ENCODE measurements around the gene IL17RB.

IL17RB gene

GRCh38 chr3:53813229-53813628, 33.1 kb upstream of the IL17RB start:
- DNase-seq = no peak

- DNase-seq = no peak
These were observed 32.5 kb upstream of the IL17RB start for GRCh38 chr3:53813876-53814275.

GRCh38 chr3:53815067-53815466, 31.3 kb upstream of the IL17RB start:
- DNase-seq = no peak

DNA sequence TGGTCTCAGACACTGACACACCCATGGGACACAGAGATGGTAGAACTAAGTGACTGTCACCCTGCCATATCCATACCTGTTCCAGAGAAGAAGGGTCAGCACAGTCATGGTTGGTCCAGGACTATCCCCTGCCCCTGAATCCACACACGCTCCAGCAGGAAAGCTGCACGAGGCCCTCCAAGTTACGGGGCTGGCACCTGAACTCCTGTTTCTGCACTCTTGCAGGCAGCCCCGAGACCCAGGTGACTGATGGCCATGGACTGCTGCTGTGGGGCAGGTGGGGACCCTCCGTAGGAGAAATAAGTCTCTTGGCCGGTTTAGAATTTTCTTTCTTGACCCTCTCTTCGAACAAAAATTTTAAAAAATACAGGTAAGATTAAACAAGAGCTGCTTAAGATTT, 30.7 kb upstream of the IL17RB start:
- DNase-seq = no peak

GRCh38 chr3:53816425-53816824, 29.9 kb upstream of the IL17RB start:
- DNase-seq = no peak

DNA sequence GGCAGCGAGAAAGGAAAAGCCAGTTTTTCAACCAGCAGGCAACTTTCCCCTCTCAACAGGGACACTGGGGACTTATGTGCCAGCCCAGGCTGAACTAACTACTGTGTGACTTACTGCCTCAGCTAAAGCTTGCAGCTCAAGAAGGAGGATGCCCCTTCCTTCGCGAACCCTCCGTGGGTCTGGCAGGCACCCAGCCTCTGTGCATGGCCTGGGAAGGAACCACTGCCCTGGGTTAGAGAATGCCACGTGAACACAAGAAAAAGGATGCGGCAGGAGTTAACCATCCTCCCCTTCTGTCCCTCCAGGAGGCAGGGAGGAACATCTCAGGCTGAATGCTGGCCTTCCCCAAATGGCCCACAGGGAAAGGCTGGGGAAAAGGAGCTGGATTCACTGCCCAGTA, 29.2 kb upstream of the IL17RB start:
- no peak for DNase-seq

DNA sequence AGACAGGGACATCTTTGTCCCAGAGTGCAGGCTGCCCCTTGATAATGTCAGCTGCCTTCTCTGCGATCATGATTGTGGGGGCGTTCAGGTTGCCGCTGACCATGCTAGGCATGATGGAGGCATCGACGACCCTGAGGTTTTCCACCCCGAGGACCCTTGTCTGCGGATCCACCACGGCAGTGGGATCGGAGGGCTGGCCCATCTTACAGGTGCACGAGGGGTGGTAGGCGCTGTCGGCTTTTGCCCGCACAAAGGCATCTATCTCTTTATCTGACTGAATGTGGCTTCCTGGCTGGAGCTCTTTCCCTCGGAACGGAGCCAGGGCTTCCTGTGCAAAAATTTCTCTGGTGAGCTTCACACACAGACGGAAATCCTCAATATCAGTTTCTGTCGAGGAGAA, 28.6 kb upstream of the IL17RB start:
- no peak for DNase-seq

- DNase-seq = no peak
These were observed 27.9 kb upstream of the IL17RB start for GRCh38 chr3:53818221-53819162.

- no peak for DNase-seq
These were observed 27.1 kb upstream of the IL17RB start for GRCh38 chr3:53819163-53819868.

- DNase-seq = no peak
These were observed 26.3 kb upstream of the IL17RB start for GRCh38 chr3:53820084-53820483.

- DNase-seq = no peak
These were observed 25.4 kb upstream of the IL17RB start for GRCh38 chr3:53820756-53821580.

GRCh38 chr3:53821631-53822121, 24.7 kb upstream of the IL17RB start:
- DNase-seq = no peak

GRCh38 chr3:53822331-53822741, 24.0 kb upstream of the IL17RB start:
- no peak for DNase-seq

GRCh38 chr3:53823026-53823955, 23.1 kb upstream of the IL17RB start:
- no peak for DNase-seq

GRCh38 chr3:53823956-53824657, 22.3 kb upstream of the IL17RB start:
- DNase-seq = no peak

DNA sequence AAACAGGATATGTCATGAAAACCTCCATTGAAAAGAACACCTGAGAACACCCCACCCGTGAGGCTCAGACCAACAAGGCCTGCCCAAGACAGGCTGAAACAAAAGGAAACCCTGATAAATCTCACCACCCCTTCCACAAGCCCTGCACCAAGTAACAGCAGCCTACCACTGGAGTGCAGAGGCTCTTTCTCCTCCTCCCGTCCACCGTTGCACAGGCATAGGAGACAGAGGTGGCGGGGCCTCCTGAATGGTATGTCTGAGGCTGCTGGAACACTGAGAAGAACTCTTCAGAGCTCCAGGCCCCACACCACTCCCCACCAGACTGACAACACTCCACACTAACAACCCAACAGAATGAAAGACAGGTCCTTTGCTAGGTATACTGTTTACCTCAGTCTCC, 21.6 kb upstream of the IL17RB start:
- no peak for DNase-seq

GRCh38 chr3:53826048-53826447, 20.3 kb upstream of the IL17RB start:
- DNase-seq = no peak

- DNase-seq = no peak
These were observed 17.8 kb upstream of the IL17RB start for GRCh38 chr3:53828581-53828980.

GRCh38 chr3:53829605-53830004, 16.8 kb upstream of the IL17RB start:
- no peak for DNase-seq

DNA sequence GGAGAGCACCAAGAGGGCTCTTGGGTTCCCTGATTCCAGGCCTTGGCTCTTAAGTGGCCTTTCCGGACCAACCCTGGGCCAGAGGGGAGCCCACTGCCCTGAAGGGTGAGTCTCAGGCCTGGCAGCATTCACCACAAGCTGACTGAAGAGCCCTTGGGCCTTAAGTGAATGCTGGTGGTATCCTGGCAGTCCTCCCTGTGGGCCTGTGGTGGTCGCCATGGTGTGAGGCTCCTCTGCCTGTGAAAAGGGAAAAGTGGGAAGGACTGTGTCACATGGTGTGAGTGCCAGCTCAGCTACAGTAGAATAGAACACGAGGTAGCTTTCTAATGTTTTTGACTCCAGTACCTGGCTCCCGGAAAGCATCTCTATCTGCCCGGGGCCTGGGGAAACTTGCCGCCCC, 15.4 kb upstream of the IL17RB start:
- no peak for DNase-seq

- DNase-seq = no peak
These were observed 13.2 kb upstream of the IL17RB start for GRCh38 chr3:53833053-53833645.
